ES-I3 (cell line): ENCODE data around the gene CHRM2.

ENCODE experiments used
- H3K36me3 ChIP-seq: 2 replicates; pipeline ENCODE4 v1.6.1; 2013; ENCODE audit warnings: mild to moderate bottlenecking, low read length, control low read depth, moderate library complexity; ENCODE audit not compliant: insufficient read depth
- H3K4me1 ChIP-seq: 2 replicates; pipeline ENCODE4 v1.6.1; 2013; ENCODE audit warnings: mild to moderate bottlenecking, control low read depth, low read length; ENCODE audit not compliant: insufficient read depth
- H3K9ac ChIP-seq: 2 replicates; pipeline ENCODE4 v1.6.1; 2013; ENCODE audit warnings: low read depth, mild to moderate bottlenecking, low read length, moderate library complexity
- H3K9me3 ChIP-seq: 2 replicates; pipeline ENCODE4 v1.6.1; 2013; ENCODE audit warnings: mild to moderate bottlenecking, low read length, moderate library complexity; ENCODE audit not compliant: control insufficient read depth, insufficient read depth

Gene CHRM2

DNA sequence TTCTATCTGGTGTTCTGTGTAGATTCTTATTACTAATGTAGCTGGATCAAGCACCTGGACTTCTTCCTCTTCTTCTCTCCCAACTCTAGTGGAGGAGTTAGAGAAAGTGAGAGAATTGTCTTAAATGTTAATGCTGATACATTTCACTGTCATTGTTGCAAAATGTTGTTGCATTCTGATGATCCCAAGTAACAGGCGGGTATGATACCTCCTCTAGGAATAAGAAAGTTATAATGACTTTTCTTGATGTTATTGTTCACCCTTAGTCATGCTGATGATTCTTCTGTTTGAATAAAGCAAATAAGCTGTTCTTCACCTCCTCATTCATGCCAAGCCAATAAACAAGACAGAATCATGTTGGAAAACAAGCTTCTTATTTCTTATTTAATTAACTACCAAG is 9.1 kb downstream of the CHRM2 start:
- Histone ChIP-seq H3K4me1 (peaks cover 14% of the 10 kb centered on the region; the same call in 1 of the 2 replicates), H3K9me3 (no peaks in the 10 kb centered on the region), H3K36me3 (no peaks in the 10 kb centered on the region), H3K9ac (no peak overlapping the region)

DNA sequence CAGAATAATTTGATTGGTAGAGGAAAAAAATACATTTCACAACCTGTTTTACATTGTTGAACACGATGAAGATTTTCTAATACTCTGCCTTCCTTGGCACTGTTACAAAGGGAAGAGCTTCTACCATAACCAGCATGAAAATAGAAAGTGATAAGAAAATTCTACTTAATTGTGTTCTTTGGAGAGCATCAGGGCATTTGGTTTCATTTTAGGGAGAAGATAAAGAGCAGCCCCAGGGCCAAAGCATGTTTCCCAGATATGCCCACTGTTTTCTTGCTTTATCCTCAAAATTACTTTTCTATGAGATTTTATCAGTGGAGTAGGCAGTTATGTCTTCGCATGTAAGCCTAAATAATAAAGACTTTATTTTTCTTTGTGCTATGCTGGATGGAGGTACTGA is 9.5 kb downstream of the CHRM2 start:
- H3K4me1 ChIP-seq: peaks cover 14% of the 10 kb centered on the region; the same call in 1 of the 2 replicates
- H3K36me3 ChIP-seq: no peaks in the 10 kb centered on the region
- H3K9ac ChIP-seq: no peak overlapping the region
- no peaks in the 10 kb centered on the region for H3K9me3 ChIP-seq

- peaks cover 14% of the 10 kb centered on the region; the same call in 1 of the 2 replicates for H3K4me1 ChIP-seq
Observed at GRCh38 chr7:136878878-136879277, 10.4 kb downstream of the CHRM2 start.

DNA sequence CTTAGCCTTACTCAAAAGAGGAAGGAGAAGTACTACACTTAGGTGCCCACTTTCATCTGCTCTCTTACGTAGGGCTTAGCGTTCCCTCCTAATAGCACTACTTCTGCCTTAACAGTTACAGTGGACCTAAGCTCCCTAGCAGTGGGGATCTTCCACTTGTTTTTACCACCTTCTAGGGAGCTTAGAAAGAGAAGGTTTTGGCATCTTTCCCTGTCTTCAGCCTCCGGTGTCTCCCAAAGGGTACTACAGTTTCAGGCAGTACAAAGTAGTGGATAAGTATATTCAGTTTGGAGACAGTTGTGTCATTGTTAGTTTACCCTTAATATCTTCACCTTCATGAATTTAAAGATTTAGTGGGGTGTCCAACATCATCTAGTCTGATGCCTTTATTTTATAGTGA is 14.6 kb downstream of the CHRM2 start:
- no peaks in the 10 kb centered on the region for H3K9me3 ChIP-seq
- peaks cover 11% of the 10 kb centered on the region; the same call in 1 of the 2 replicates for H3K4me1 ChIP-seq
- no peak overlapping the region for H3K9ac ChIP-seq
- no peaks in the 10 kb centered on the region for H3K36me3 ChIP-seq

More at GRCh38 chr7:136878878-136879277, 10.4 kb downstream of the CHRM2 start:
- Histone ChIP-seq H3K9ac (no peak overlapping the region), H3K36me3 (no peaks in the 10 kb centered on the region), H3K9me3 (no peaks in the 10 kb centered on the region)

- peaks cover 5% of the 10 kb centered on the region; the same call in 1 of the 2 replicates for H3K4me1 ChIP-seq
- no peaks in the 10 kb centered on the region for H3K9me3 ChIP-seq
- H3K36me3 ChIP-seq: no peaks in the 10 kb centered on the region
- H3K9ac ChIP-seq: no peak overlapping the region
Observed at GRCh38 chr7:136884492-136884891, 16.0 kb downstream of the CHRM2 start.

GRCh38 chr7:136887317-136887716 is 18.9 kb downstream of the CHRM2 start:
- H3K36me3 ChIP-seq: no peaks in the 10 kb centered on the region
- H3K4me1 ChIP-seq: peaks cover 10% of the 10 kb centered on the region
- no peak overlapping the region for H3K9ac ChIP-seq
- no peaks in the 10 kb centered on the region for H3K9me3 ChIP-seq

DNA sequence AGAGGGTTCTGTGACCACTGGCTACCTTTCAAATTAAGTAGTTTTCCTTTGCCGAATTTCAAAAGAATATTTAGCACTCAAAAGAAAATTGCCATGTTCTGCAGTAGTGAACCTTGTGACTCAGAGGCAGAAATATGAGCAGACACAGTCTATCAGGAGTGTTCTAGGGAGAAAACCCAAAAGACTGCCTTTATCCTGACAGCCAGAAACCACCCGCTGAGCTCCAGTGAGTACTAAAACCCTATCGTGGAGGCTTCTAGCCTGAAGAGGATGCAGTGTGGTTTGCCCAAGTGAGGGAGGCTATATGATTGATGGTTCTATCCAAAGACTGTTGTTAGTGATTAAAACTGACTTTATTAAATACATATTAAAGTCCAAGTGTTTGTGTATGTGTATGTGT is 21.9 kb downstream of the CHRM2 start:
- H3K9ac ChIP-seq: no peak overlapping the region
- H3K36me3 ChIP-seq: no peaks in the 10 kb centered on the region
- no peaks in the 10 kb centered on the region for H3K9me3 ChIP-seq
- peaks cover 10% of the 10 kb centered on the region for H3K4me1 ChIP-seq

GRCh38 chr7:136891850-136892249 is 23.4 kb downstream of the CHRM2 start:
- H3K9ac ChIP-seq: no peak overlapping the region
- H3K9me3 ChIP-seq: no peaks in the 10 kb centered on the region
- H3K4me1 ChIP-seq: peaks cover 10% of the 10 kb centered on the region
- no peaks in the 10 kb centered on the region for H3K36me3 ChIP-seq

DNA sequence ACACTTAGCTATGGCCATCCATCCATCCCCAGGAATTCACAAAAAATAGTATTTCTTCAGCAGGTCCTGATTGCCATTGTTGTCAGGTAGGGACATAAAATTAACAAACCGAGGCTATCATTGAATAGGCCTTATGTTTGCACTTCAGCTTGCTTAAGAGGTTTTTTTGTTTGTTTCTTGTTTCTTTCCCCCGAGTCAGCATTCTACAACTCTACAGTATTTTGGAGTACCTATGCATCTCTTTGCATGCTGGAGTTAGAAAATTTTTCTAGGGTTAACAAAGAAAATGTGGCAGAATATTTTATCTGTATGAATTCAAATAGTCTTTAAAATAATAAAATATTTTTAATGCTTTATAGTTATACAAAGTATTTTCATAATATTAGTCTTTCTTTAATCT is 26.3 kb downstream of the CHRM2 start:
- Histone ChIP-seq H3K36me3 (no peaks in the 10 kb centered on the region), H3K9me3 (no peaks in the 10 kb centered on the region), H3K9ac (no peak overlapping the region), H3K4me1 (peaks cover 10% of the 10 kb centered on the region)

DNA sequence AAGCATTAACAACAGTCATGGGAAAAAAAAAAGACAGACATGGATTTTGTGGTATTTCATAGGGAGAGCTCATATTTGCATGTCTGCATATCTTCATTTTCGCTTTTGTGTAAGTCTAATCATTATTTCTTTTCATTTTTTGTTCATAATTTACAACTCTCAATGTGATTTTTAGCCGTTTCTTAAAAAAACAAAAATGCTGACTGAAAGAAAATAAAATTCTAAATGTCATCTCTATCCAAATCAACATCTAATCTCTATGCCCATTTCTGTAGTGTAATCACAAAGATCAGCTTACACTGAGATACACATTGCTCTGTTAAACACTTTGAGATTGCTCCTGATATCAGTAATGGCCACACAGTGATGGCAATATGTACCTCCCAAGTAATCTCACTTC is 29.2 kb downstream of the CHRM2 start:
- Histone ChIP-seq H3K36me3 (no peaks in the 10 kb centered on the region), H3K4me1 (no peaks in the 10 kb centered on the region), H3K9me3 (no peaks in the 10 kb centered on the region), H3K9ac (no peak overlapping the region)

GRCh38 chr7:136900005-136900404 is 31.6 kb downstream of the CHRM2 start:
- no peaks in the 10 kb centered on the region for H3K36me3 ChIP-seq
- no peak overlapping the region for H3K9ac ChIP-seq

GRCh38 chr7:136910771-136911170 is 42.3 kb downstream of the CHRM2 start:
- Histone ChIP-seq H3K36me3 (no peaks in the 10 kb centered on the region), H3K9ac (no peak overlapping the region), H3K4me1 (no peaks in the 10 kb centered on the region), H3K9me3 (no peaks in the 10 kb centered on the region)

More at GRCh38 chr7:136900005-136900404, 31.6 kb downstream of the CHRM2 start:
- H3K9me3 ChIP-seq: no peaks in the 10 kb centered on the region
- no peaks in the 10 kb centered on the region for H3K4me1 ChIP-seq

DNA sequence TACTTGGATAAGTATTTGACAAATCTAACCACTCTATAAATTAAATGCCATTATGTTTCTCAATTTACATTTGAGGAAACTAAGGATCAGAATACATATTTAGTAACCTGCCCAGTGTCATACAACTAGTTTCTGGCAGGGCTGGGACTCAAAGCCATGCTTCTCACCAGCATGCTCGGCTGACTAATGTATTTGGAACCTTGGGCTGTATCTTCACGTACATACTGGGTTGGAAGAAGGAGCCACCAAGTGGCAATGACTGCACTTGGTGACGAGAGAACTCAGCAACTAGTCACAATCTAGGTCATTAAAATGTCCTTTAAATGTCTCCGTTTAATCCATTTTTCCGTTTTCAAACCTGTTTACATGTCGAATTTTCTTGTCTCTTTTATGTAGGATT is 42.9 kb downstream of the CHRM2 start:
- Histone ChIP-seq H3K9me3 (no peaks in the 10 kb centered on the region), H3K9ac (no peak overlapping the region), H3K36me3 (no peaks in the 10 kb centered on the region), H3K4me1 (no peaks in the 10 kb centered on the region)

DNA sequence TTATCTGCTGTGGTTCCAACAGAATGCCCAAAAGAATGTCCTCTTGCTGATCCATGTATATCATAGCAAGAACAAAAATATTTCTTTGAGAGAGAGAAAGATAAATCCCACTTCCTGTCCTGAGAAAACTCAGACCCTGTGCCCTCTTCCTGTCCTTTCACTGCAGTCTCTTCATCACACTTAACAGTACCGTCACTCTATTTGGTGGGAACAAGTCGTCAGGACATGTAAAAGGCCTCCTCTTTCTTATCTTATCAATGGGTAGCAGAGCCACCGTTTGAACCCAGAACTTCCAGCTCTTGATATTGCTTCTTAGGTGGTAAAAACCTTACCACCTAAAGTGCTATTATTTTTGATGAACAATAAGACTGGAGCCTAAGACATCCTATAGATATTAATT is 43.9 kb downstream of the CHRM2 start:
- Histone ChIP-seq H3K36me3 (no peaks in the 10 kb centered on the region), H3K9me3 (no peaks in the 10 kb centered on the region), H3K4me1 (no peaks in the 10 kb centered on the region), H3K9ac (no peak overlapping the region)

GRCh38 chr7:136914016-136914415 is 45.6 kb downstream of the CHRM2 start:
- Histone ChIP-seq H3K9ac (no peak overlapping the region), H3K9me3 (no peaks in the 10 kb centered on the region), H3K4me1 (no peaks in the 10 kb centered on the region), H3K36me3 (no peaks in the 10 kb centered on the region)

DNA sequence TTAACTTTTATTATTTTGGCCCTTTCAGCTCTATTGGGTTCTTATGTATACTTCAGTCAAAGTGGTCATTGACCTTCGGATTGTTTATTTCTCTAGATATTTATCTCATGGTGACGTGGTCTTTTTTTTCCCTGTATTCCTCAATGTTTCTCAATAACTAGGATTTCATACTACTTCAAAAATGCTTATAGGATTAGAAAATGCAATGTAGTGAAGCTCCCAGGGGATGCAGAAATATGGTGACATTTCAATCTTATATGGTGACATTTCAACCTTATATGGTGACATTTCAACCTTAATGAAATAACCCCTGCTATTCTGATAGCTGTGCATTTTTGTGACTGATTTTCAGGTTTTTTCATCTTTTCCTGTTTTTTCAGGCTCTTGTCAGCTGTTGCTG is 51.4 kb downstream of the CHRM2 start:
- H3K4me1 ChIP-seq: no peaks in the 10 kb centered on the region
- H3K9ac ChIP-seq: no peak overlapping the region
- no peaks in the 10 kb centered on the region for H3K36me3 ChIP-seq
- H3K9me3 ChIP-seq: no peaks in the 10 kb centered on the region
